ENCODE data around the gene ODAD2.

ODAD2 gene

DNA sequence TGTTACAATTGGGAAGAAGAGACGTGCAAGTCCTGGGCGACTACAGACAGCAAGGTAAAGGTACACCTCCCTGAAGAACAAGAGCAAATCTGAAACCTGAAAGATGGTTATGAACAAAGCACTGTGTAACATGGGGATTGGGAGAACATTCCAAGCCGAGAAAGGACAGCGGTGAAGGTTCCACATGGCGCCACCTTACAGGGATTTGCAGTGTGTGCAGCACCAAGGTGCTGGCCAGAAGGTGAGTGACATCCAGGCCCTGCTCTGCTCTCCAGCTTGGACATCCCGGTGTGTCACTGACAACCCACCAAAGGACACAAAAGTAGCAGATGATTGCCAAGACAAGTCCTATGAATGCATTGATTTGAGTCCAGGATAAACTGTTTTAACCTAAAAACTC, 165.1 kb downstream of the ODAD2 start:
- DNase-seq = no peak

DNA sequence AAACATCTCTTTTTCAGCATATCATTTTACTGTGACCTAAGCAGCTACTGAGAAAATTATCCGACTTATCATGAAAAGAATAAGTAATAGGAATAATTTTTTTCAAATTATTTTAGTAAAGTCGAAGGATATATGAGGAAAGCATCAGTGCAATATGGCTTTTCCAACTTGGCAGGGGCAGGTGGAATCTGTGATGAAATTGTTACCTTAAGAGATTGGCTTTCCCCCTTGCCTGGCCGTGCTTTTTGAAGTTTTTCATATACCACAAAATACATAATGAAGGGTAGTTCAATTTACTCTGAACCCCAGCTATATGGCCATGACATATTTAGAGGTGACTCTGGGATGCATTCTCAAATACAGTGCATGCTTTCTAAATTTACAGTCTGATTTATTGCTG, 166.1 kb downstream of the ODAD2 start:
- DNase-seq = no peak

DNA sequence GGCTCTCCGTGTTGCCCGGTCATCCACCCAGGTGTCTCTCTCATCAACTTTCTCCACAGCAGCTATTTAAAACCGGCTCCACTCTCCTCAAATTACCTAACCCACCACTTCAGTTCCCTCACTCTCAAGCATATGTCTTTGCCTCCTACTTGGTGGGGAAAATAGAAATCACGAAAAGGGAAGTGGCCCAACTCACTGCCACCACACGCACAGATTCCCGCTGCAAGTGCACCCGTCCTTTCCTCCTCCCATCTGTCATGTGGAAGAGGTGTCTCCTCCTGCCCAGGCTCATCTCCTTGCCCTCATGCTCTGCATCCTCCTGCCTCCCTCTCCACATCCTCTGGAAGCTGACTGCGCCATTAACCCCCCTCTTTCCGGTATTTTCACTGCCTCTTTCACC, 172.5 kb downstream of the ODAD2 start:
- no peak for DNase-seq

DNA sequence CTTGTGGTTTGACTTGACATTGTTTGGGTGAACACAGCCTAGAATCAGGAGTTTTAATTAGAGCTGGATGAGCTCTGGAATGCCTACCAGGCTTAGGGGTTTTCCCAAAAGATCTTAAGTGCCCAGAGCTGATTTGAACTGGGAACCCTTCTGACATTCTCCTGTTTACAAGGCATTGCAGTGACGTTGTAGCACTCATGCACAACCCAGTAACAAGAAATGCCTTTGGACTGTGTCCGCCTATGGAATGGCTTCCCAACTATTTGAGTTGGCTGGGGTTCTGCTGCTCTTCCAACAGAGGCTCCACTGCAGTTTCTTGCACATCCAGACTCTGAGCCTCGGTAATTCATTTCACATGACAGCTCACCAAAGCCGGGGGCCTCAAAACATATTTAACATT, 176.6 kb downstream of the ODAD2 start:
- DNase-seq = no peak

DNA sequence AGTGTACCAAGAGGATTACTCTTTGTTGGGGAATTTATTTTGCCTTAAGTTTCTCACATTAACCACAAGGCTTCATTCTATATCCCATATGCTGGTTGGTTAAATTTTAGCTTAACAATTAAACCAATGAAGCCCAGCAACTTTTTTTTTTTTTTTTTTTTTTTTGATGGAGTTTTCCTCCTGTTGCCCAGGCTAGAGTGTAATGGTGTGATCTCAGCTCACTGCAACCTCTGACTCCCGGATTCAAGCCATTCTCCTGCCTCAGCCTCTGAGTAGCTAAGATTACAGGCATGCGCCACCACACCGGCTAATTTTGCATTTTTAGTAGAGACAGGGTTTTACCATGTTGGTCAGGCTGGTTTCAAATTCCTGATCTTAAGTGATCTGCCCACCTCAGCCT, 178.2 kb downstream of the ODAD2 start:
- DNase-seq = no peak

DNA sequence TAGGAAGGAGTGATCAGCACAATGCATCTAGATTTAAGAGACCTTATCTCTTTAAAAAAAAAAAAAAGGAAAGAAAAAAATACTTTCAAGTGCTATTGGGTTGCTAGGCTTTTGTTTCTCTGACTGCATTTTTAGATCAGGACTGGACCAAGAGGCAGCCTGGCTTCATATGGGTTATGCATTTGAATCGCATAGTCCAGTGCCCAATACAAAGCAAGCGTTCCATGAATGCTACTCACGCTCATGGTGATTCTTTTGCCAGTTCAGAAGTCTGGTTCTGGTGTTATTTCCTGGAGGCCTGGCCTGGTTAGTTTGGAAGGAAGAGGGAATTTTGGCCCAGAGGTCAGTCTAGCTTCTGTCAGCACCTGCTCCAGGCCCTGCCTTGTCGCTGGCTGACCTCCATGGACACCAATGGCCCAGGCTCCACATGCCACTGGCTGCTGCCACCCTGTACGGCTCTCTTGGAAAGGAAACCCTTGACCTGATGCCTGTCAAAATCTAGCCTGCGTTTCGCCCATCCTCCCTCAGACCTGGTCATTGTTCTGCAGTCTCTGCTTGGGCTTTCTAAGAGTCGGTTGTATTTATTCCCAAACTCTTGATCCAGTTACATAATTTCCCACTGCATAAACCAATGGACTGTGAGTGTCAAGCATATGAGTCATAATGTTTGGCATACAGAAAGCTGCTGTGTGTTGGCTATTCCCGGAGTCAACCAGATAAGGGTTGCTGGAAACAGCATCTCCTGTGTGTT, 178.9 kb downstream of the ODAD2 start:
- DNase-seq = no peak

DNA sequence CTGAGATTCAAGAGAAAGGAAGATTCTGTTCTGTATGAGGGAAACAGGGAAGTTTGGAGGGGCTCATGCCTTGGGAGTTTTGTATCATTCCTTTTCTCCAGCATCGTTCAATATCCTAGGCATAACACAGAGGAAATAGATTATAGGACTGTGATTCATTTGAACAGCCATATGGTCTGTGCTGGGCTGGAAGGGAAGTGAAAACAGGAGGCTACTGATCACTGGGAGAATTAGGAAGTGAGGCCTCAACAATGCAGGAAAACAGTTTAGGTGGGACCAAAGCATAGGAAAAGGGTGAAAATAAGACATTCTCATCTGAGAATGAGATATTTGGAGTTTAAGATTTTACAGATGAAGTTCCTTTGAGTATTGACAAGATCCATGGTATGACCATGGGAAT, 182.6 kb downstream of the ODAD2 start:
- no peak for DNase-seq

DNA sequence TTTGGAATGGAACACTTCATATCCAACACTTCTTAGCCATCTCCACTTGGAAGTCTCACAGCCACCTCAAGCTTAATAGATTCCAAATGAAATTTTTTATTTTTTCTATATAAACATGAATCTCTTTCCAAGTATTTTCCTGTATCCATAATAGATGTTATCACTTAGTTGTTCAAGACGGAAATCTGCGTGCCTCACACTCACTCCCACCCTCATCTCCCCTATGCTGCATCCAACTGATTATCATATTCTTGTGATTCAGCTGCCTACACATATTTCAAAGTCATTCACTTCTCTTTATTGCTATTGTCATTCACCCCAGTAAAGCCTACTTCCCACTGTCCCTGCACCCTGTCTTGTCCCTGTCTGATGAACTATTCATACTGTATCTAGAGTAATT, 183.0 kb downstream of the ODAD2 start:
- no peak for DNase-seq

DNA sequence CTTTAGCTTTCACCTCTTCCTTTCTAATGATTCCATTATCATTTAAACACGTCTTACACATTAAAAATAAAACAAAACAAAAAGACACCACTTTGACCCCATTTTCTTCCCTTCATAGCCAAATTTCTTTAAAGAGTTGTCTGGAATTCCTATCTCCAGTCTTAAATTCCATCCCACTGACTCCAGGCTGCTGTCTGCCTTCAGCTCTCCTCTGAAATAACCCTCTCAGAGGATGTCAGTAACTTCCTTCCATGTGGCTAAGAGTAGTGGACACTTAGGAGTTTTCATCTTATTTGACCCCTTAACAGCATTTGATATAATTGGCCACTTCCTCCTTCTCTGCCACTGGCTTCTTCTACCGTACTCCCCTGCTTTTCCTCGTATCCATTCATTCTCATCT, 183.6 kb downstream of the ODAD2 start:
- DNase-seq = no peak

DNA sequence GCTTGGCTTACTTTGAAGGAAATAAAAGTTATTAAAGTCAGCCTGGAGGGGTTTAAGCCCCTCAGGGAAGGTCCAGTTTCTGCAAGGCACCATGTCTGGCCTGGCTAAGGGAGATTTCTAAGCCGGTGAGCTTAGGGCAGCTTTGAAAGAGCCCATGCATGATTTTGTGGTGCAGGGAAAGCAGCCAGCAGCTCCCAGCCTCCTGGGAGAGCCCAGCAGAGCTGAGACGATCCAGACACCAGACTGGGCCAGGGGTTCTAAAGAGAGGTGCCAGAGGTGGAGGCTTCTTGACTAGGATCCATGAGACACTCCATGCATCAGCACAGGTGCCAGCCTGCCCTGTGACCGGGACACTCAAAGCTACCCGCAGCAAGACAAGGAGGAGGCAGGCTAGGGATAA, 193.7 kb downstream of the ODAD2 start:
- DNase-seq = no peak

DNA sequence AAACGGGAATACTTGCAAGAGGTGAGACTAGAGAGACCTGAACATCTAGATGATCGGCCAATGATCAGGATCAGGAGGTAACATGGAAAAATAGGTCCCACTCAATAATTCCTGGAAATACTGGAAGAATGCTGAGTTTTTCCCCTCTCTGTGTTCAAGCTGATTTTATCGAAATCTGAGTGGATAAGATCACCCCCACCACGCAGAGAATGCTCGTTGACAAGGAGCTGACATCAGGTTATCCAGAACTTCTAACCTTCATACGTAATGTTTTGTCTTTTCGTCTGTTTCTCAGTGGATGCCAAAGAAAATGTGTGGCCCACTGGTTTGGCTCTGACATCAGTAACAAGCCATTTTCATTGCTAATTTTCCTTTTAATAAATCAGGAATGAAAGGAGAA, 194.7 kb downstream of the ODAD2 start:
- DNase-seq = no peak

DNA sequence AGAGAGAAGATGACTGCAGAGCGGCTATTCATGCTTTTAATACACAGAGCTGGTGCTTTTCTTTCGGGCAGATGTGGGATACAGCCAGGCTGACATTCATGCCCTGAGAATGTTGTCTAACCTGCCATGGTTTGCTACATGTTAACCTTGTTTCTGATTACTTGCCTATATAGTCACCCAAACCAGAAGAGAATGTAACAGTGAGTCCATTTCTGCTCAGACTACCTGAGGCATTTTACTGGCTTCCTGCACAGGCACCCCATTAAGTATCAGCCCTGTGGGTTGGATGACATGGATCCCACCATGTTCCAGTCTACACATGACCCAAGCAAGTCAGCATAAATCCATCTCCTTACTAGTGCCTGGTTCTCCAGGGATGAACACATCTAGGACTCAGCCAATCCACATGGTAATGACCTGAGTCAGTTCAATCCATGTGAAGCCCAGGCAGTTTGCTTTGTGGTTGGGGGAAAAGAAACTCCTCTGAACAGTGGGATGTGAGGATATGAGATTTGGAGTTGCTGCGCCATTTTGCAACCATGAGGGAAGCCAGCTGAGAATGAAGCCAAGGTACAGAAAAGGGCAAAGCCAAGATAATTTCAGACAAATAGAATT, 197.6 kb downstream of the ODAD2 start:
- DNase-seq = no peak

DNA sequence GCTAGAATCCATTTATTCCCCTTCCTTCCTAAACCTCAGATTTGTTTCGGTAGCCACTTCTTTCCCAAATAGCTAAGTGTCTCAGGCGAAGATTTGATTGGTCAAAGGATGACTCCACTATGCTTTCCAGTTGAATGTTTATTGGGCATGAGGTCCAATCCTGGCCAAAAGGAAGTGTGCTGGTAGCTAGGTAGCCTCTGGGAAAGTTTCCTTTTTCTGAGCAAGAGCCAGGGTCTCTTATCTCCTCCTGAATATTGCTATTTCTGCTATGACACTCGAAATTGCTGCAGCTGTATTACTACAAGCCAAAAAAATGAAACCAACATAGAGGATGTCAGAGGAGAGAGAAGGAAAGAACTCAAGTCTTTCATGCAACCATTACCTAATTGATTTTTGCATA, 199.8 kb downstream of the ODAD2 start:
- DNase-seq = no peak

DNA sequence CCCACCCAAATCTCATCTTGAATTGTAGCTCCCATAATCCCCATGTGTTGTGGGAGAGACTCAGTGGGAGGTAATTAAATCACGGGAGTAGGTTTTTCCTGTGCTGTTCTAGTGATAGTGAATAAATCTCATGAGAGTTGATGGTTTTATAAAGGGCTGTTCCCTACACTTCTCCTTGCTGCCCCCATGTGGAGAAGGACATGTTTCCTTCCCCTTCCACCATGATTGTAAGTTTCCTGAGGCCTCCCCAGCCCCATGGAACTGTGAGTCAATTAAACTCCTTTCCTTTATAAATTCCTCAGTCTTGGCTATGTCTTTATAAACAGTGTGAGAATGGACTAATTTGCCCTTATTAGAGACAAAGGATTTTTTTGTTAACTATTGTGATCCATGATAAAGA, 204.7 kb downstream of the ODAD2 start:
- DNase-seq = no peak

DNA sequence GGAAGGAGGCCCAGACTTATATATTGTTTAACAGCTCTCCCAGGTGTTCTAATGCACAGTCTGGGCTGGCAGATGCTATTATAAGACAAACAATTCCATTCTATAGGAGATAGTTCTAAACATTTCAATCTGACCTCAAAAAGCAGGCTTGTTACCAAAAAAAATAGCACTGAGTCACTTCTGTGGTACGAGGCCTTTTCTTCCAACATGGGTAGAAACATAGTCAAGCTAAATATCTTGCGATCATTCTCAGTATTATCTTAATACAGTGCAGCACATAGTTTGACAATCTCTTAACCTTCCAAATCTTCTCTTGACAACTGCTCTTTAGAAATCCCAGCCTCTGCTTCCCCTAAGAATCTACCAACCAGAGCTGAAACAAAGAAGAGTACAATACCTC, 206.7 kb downstream of the ODAD2 start:
- no peak for DNase-seq

DNA sequence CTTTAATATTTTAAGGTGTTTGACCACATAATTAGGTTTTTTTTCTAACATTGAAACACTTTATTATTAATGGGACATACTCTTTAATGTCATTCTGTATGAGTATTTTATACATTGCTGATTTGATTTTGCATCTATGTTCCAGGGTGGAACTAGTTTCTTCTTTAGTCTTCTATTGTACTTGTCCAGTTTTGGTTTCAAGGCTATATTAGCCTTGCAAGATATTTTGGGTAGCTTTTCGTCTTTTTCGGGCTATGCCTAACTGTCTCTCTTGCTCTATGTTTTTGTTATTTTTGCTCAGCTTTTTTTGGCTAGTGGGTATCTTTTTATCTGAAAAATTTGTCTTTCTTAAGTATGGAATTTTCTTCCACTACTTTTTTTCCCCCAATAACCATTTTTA, 214.6 kb downstream of the ODAD2 start:
- no peak for DNase-seq

DNA sequence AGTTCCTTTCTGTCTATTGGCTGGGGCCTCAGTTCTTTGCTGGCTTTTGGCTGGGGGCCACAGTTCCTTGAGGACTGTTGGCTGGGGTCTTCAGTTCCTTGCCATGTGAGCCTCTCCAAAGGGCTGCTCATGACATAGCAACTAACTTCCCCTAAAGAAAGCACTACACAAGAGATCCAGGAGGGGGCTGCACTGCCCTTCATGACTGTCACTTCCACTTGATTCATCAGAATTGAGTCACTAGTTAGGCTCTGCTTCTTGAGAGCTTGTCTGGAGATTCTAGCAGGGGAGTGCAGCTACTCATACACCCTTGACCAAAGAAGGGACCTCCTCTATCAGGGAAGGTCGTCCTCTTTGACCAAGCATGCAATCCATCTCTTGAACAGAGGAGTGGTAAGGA, 215.2 kb downstream of the ODAD2 start:
- DNase-seq = peak; percentile 20 to 25

DNA sequence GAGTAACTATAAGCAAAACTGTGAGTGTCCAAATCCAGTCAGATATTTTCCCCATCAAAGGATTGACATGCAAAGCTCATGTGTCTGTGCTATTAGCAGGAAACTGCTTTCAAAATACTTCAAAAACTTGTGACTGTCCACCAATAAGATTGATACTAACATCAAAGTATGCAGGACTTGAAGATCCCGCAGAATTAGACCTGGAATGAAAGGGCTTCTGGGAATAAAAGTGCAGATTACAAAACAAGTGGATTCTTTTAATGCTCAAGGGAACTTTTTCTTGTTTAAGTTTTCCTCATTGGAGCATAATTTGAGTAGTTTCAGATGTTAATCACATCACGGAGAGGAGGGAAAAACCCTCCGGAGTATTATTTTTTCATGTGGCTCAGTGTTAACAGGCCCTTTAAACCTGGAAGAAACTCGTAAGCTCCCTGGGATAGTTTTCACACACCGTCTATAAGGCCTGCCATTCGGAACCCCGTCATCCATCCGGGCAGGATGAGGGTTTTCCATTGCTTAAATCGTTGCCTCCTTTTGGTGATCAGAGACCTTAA, 219.3 kb downstream of the ODAD2 start:
- no peak for DNase-seq

DNA sequence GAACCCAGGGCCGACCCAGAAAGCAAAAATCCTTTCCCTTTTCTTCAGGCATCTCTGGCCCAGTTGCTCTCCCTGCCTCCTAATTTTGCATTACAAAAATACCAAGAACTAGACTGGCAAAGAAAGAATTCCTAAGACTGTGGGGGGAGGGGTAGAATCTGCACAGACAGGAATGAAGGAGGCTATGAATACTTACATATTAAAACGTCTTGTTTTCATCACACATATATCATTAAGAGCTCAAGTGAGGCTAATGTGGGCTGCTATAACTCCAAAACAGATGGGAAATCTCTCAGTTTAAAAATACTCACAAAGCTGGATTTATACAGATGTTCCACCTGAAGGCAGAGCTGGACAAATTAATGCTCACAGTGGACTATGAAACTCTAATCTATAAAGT, 224.0 kb downstream of the ODAD2 start:
- no peak for DNase-seq

DNA sequence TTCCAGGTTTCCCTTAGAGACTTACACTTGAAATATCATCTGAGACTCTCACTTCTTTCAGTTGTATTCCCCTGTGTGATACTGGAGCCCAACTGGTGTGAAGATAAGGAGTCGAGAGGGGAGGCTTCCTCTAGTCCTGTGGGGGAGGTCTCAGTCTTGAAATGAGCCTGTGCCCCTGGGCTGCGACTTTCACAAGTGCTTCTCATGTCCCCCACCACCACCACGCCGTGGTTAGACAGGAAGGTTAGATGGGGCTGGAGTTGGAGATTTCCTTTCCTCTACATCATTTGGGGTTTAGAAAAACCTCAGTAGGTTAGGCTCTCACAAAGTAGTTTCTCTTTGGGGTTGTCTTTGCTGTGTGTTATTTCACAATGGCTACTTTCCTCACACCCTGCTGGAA, 227.6 kb downstream of the ODAD2 start:
- no peak for DNase-seq

DNA sequence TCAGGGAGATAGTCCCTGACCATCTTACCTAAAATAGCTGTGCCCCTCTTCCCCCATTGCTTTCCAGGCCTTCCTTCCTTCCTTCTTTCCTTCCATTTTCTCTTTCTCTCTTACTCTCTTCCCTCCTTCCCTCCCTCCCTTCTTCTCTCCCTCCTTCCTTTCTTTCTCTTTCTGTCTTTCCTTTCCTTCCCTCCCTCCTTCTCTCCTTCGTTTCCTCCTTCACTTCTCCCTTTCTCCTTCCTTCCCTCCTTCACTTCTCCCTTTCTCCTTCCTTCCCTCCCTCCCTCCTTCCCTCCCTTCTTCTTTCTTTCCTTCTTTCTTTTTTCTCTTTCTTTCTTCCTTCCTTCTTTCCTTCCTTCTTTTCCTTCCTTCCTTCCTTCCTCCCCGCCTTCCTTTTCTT, 228.7 kb downstream of the ODAD2 start:
- no peak for DNase-seq
